IMR-90 (cell line): ENCODE results near the gene PSMG4. TPM values are rescaled to one million over a fixed set of nuclear protein-coding genes. Genes with fewer than 3 reads are reported as not detected.

Experiments
- ATAC-seq: fragments of 200-7000 bp; cut with Tn5 transposase; 2 replicates; pipeline ENCODE4 v1.9.1; 2020; ENCODE audit warnings: low read depth, mild to moderate bottlenecking, moderate library complexity
- BruUV-seq: library from RNA; stranded (reverse); fragments of 400-500 nt; replicated peaks from 2 replicates; lab custom pipeline; 2021; lab: Mats Ljungman, UMichigan
- CTCF ChIA-PET: fragments of 300-600 bp; formaldehyde crosslinking; extraction: SDS; loops from one replicate; lab custom pipeline; 2021; ENCODE audit warnings: antibody characterized with exemption; lab: Yijun Ruan, JAX
- POLR2A ChIA-PET: fragments of 300-600 bp; sonication (Branson Sonifier 250); formaldehyde crosslinking; loops from one replicate; lab custom pipeline; 2022; ENCODE audit warnings: antibody characterized with exemption; ENCODE audit not compliant: unreplicated experiment; lab: Charles Lee
- DNase-seq: peaks from one replicate; pipeline ENCODE4 v3.0.0; 2013
- H2AFZ ChIP-seq: replicated peaks from 2 replicates; pipeline ENCODE3; 2013; ENCODE audit warnings: low read length, mild to moderate bottlenecking; ENCODE audit not compliant: poor library complexity
- H2AK5ac ChIP-seq: 2 replicates; pipeline ENCODE4 v1.6.1; 2013; ENCODE audit warnings: low read depth, low read length, inconsistent platforms
- H2AK9ac ChIP-seq: replicated peaks from 2 replicates; pipeline ENCODE3; 2013; ENCODE audit warnings: mild to moderate bottlenecking, low read depth, low read length, moderate library complexity; ENCODE audit not compliant: poor library complexity
- H2BK120ac ChIP-seq: 2 replicates; pipeline ENCODE4 v1.6.1; 2013; ENCODE audit warnings: low read depth, low read length, inconsistent platforms
- H2BK15ac ChIP-seq: 3 replicates; pipeline ENCODE4 v1.6.1; 2013; ENCODE audit warnings: low read depth, low read length, inconsistent platforms
- H2BK20ac ChIP-seq: 2 replicates; pipeline ENCODE4 v1.6.1; 2013; ENCODE audit warnings: low read depth, mild to moderate bottlenecking, inconsistent platforms, low read length, moderate library complexity
- H2BK5ac ChIP-seq: 2 replicates; pipeline ENCODE4 v1.6.1; 2013; ENCODE audit warnings: mild to moderate bottlenecking, low read depth, low read length, inconsistent platforms; ENCODE audit not compliant: poor library complexity, severe bottlenecking
- H3K14ac ChIP-seq: replicated peaks from 2 replicates; pipeline ENCODE4 v1.6.1; 2013; ENCODE audit warnings: low read depth, low read length, inconsistent platforms
- H3K18ac ChIP-seq: 2 replicates; pipeline ENCODE4 v1.6.1; 2013; ENCODE audit warnings: low read depth, low read length, control low read depth
- H3K23ac ChIP-seq: 2 replicates; pipeline ENCODE4 v1.6.1; 2013; ENCODE audit warnings: low read depth, low read length, inconsistent platforms
- H3K27ac ChIP-seq: 2 replicates; pipeline ENCODE4 v1.5.1; 2013; ENCODE audit warnings: mild to moderate bottlenecking, control low read depth, low read length; ENCODE audit not compliant: insufficient read depth
- H3K27me3 ChIP-seq: 2 replicates; pipeline ENCODE4 v1.6.1; 2013; ENCODE audit warnings: low read length; ENCODE audit not compliant: control insufficient read depth, insufficient read depth
- H3K36me3 ChIP-seq: 2 replicates; pipeline ENCODE4 v1.6.1; 2013; ENCODE audit warnings: low read length, mixed read lengths; ENCODE audit not compliant: control insufficient read depth, insufficient read depth
- H3K4ac ChIP-seq: 2 replicates; pipeline ENCODE4 v1.6.1; 2013; ENCODE audit warnings: low read depth, low read length, inconsistent platforms
- H3K4me1 ChIP-seq: 2 replicates; pipeline ENCODE4 v1.6.1; 2013; ENCODE audit warnings: low read length, mixed read lengths; ENCODE audit not compliant: control insufficient read depth, insufficient read depth
- H3K4me2 ChIP-seq: 2 replicates; pipeline ENCODE4 v1.6.1; 2013; ENCODE audit warnings: low read depth, mild to moderate bottlenecking, control low read depth, low read length, moderate library complexity
- H3K4me3 ChIP-seq: 2 replicates; pipeline ENCODE4 v1.5.1; 2013; ENCODE audit warnings: low read depth, mild to moderate bottlenecking, control low read depth, low read length, moderate library complexity; ENCODE audit not compliant: insufficient read depth
- H3K56ac ChIP-seq: 2 replicates; pipeline ENCODE4 v1.6.1; 2013; ENCODE audit warnings: low read length, inconsistent platforms; ENCODE audit not compliant: insufficient read depth; ENCODE audit errors: extremely low read depth
- H3K79me1 ChIP-seq, 2 experiments: 2 replicates each; pipeline ENCODE4 v1.6.1; 2013; ENCODE audit warnings: low read length in 2 of 2, inconsistent platforms in 1 of 2, low read depth in 1 of 2
- H3K9ac ChIP-seq: 2 replicates; pipeline ENCODE4 v1.6.1; 2013; ENCODE audit warnings: low read depth, low read length, control low read depth
- H3K9me1 ChIP-seq: 2 replicates; pipeline ENCODE4 v1.6.1; 2013; ENCODE audit warnings: low read length, inconsistent platforms; ENCODE audit not compliant: insufficient read depth
- H3K9me3 ChIP-seq: 2 replicates; pipeline ENCODE4 v1.6.1; 2013; ENCODE audit warnings: low read length; ENCODE audit not compliant: control insufficient read depth, insufficient read depth
- H4K20me1 ChIP-seq: 2 replicates; pipeline ENCODE4 v1.6.1; 2013; ENCODE audit warnings: low read length, inconsistent platforms; ENCODE audit not compliant: insufficient read depth
- H4K5ac ChIP-seq: 2 replicates; pipeline ENCODE4 v1.6.1; 2013; ENCODE audit warnings: mild to moderate bottlenecking, low read depth, low read length, control low read depth
- H4K8ac ChIP-seq, 2 experiments: 2 replicates each; pipeline ENCODE4 v1.6.1; 2013; ENCODE audit warnings: low read depth in 2 of 2, low read length in 2 of 2, control low read depth in 1 of 2, inconsistent platforms in 1 of 2
- H4K91ac ChIP-seq: 2 replicates; pipeline ENCODE4 v1.6.1; 2013; ENCODE audit warnings: low read depth, low read length, inconsistent platforms; ENCODE audit not compliant: insufficient read depth
- BHLHE40 ChIP-seq: fragments of 150-350 bp; IDR thresholded peaks from 2 replicates; pipeline ENCODE4 v1.6.1; 2016; ENCODE audit warnings: mild to moderate bottlenecking, low read depth, low read length
- CEBPB ChIP-seq: IDR thresholded peaks from 2 replicates; pipeline ENCODE4 v1.6.1; 2012; ENCODE audit warnings: low read depth, low read length, improper control_type of control experiment
- CHD1 ChIP-seq: IDR thresholded peaks from 2 replicates; pipeline ENCODE4 v1.6.1; 2012; ENCODE audit warnings: low read depth, low read length, improper control_type of control experiment
- FOS ChIP-seq: fragments of 150-350 bp; IDR thresholded peaks from 2 replicates; pipeline ENCODE4 v1.6.1; 2016; ENCODE audit warnings: low read depth, low read length
- MAFK ChIP-seq: IDR thresholded peaks from 2 replicates; pipeline ENCODE4 v1.6.1; 2012; ENCODE audit warnings: low read depth, low read length, improper control_type of control experiment
- MAZ ChIP-seq: IDR thresholded peaks from 2 replicates; pipeline ENCODE4 v1.6.1; 2012; ENCODE audit warnings: low read depth, mild to moderate bottlenecking, low read length, improper control_type of control experiment, moderate library complexity, borderline replicate concordance
- NFE2L2 ChIP-seq: fragments of 150-350 bp; IDR thresholded peaks from 2 replicates; pipeline ENCODE4 v1.6.1; 2016; ENCODE audit warnings: low read depth, mild to moderate bottlenecking, low read length
- RAD21 ChIP-seq: IDR thresholded peaks from 2 replicates; pipeline ENCODE4 v1.6.1; 2012; ENCODE audit warnings: low read length, improper control_type of control experiment
- RCOR1 ChIP-seq: IDR thresholded peaks from 2 replicates; pipeline ENCODE4 v1.6.1; 2012; ENCODE audit warnings: mild to moderate bottlenecking, low read length, improper control_type of control experiment; ENCODE audit not compliant: insufficient replicate concordance
- RFX5 ChIP-seq: IDR thresholded peaks from 2 replicates; pipeline ENCODE4 v1.8.0; 2012; ENCODE audit warnings: low read depth, mild to moderate bottlenecking, low read length, moderate library complexity
- SMC3 ChIP-seq: fragments of 150-350 bp; IDR thresholded peaks from 2 replicates; pipeline ENCODE4 v1.6.1; 2016; ENCODE audit warnings: low read depth, mild to moderate bottlenecking, antibody characterized with exemption, low read length, moderate library complexity
- WGBS, 2 experiments: methylation state at CpG; one replicate each; pipeline versions ENCODE4 v1.1.5 to v1.1.7; 2013; ENCODE audit warnings: missing lambda C conversion rate in 2 of 2; ENCODE audit not compliant: insufficient read length in 1 of 2; ENCODE audit errors: extremely low coverage in 2 of 2; 5-methylcytosine and 5-hydroxymethylcytosine counted together
- dilution Hi-C: fragments of 300-500 bp; cut with HindIII; formaldehyde crosslinking; loops from one replicate; pipeline ENCODE4 v1.14.3; 2018; ENCODE audit warnings: low sequenced_read_pairs; ENCODE audit not compliant: unreplicated experiment
- in situ Hi-C: fragments of 300-500 bp; cut with MboI; formaldehyde crosslinking; loops from 3 replicates; pipeline ENCODE4 v1.14.3; 2019; ENCODE audit warnings: low sequenced_read_pairs, inconsistent platforms, mixed read lengths
- intact Hi-C: fragments of 100-400 bp; cut with micrococcal nuclease; formaldehyde crosslinking; loops from 2 replicates; pipeline ENCODE4 v1.10.0; 2022
- polyA plus RNA-seq, 3 experiments: library from polyadenylated mRNA; depleted of rRNA; stranded (reverse); fragments of >200 nt; gene quantifications; 2 replicates each; pipeline ENCODE4 v1.2.3, GENCODE V29; 2012; ENCODE audit warnings: low replicate concordance in 1 of 3
- total RNA-seq: library from RNA; depleted of rRNA; stranded (reverse); fragments of >200 nt; gene quantifications from 2 replicates; pipeline ENCODE4 v1.2.3, GENCODE V29; 2012
- TF ChIP-seq, protein P1 (sequence below): fragments of 150-350 bp; IDR thresholded peaks from 2 replicates; pipeline ENCODE4 v1.6.1; 2017; ENCODE audit warnings: mild to moderate bottlenecking, antibody characterized with exemption, low read length, low read depth
- TF ChIP-seq, protein P2 (sequence below): conservative IDR thresholded peaks from 2 replicates; pipeline ENCODE4 v1.5.1; 2012; ENCODE audit warnings: mild to moderate bottlenecking, low read depth, low read length, improper control_type of control experiment
- TF ChIP-seq, protein P3 (sequence below): fragments of 150-350 bp; IDR thresholded peaks from 2 replicates; pipeline ENCODE4 v1.6.1; 2016; ENCODE audit warnings: low read depth, mild to moderate bottlenecking, low read length, moderate library complexity, borderline replicate concordance

The PSMG4 gene
- total and polyA plus RNA-seq, 2 of the 4 experiments (the other 2 are of a cell fraction) = 5.6 to 13.4 TPM

DNA sequence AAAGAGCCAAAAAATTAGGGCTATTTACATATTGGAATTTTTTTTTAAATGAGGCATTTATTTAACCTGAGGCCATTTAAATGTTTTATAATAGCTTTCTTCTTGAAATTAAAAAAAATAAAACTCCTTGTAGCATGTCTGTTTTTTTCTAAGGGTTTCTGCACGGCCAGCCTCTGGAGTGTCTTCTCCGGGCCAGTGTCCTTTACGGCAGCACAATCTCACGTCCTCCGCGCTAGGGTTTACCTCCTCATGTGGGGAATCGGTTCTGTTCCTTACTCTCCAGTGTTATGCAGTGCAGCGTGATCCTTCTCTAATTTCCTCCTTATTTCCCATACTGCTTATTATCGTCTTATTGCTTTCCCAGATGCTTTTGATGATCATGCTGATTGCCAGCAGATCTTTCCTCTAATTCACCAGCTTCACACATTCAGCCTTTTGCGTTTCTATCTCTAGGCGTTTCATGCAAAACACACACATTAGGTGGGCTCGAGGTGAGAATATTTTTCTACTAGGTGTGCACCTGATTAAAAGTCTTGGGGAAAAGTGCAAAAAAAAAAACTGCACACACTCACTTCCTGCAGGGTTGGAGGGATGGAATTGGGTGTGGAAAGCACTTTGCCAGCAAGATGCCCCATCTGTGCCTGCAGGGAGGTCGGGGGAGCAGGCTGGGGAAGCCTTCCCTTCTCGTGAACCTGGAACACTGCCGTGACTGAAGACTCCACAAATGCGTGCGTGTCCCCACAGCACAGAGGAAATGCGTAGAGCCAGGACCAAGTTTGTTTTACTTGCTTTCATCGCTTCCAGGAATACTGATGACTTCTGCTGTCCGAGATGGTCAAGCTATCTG, 56.1 kb downstream of the PSMG4 start:
- no peak overlapping the region for H3K4me2 ChIP-seq
- ChIA-PET POLR2A (no interaction called here), CTCF (no interaction called here)
- no peak for TF ChIP-seq CHD1
- no peak for TF ChIP-seq FOS
- no peak for TF ChIP-seq MAFK
- TF ChIP-seq MAZ = no peak
- TF ChIP-seq, protein P1, sequence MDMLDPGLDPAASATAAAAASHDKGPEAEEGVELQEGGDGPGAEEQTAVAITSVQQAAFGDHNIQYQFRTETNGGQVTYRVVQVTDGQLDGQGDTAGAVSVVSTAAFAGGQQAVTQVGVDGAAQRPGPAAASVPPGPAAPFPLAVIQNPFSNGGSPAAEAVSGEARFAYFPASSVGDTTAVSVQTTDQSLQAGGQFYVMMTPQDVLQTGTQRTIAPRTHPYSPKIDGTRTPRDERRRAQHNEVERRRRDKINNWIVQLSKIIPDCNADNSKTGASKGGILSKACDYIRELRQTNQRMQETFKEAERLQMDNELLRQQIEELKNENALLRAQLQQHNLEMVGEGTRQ = no peak
- no peak for TF ChIP-seq RFX5
- TF ChIP-seq CEBPB = no peak
- no peak for TF ChIP-seq NFE2L2
- TF ChIP-seq, protein P2, sequence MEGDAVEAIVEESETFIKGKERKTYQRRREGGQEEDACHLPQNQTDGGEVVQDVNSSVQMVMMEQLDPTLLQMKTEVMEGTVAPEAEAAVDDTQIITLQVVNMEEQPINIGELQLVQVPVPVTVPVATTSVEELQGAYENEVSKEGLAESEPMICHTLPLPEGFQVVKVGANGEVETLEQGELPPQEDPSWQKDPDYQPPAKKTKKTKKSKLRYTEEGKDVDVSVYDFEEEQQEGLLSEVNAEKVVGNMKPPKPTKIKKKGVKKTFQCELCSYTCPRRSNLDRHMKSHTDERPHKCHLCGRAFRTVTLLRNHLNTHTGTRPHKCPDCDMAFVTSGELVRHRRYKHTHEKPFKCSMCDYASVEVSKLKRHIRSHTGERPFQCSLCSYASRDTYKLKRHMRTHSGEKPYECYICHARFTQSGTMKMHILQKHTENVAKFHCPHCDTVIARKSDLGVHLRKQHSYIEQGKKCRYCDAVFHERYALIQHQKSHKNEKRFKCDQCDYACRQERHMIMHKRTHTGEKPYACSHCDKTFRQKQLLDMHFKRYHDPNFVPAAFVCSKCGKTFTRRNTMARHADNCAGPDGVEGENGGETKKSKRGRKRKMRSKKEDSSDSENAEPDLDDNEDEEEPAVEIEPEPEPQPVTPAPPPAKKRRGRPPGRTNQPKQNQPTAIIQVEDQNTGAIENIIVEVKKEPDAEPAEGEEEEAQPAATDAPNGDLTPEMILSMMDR = no peak
- TF ChIP-seq, protein P3, sequence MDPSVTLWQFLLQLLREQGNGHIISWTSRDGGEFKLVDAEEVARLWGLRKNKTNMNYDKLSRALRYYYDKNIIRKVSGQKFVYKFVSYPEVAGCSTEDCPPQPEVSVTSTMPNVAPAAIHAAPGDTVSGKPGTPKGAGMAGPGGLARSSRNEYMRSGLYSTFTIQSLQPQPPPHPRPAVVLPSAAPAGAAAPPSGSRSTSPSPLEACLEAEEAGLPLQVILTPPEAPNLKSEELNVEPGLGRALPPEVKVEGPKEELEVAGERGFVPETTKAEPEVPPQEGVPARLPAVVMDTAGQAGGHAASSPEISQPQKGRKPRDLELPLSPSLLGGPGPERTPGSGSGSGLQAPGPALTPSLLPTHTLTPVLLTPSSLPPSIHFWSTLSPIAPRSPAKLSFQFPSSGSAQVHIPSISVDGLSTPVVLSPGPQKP = no peak
- no peak for TF ChIP-seq RCOR1
- no peak for TF ChIP-seq SMC3
- TF ChIP-seq BHLHE40 = no peak
- TF ChIP-seq RAD21 = no peak
- no peak overlapping the region for H4K5ac ChIP-seq
- no peaks in the 10 kb centered on the region for H3K4me1 ChIP-seq
- ATAC-seq (no peak), DNase-seq (no peak)
- H3K9me1 ChIP-seq = 0 out of 2 replicates have a peak, but pooled peaks cover 2% of the 10 kb centered on the region
- no peak overlapping the region for H2AFZ ChIP-seq
- peaks cover 55% of the 10 kb centered on the region for H3K27me3 ChIP-seq
- WGBS, 2 experiments = 91% methylated on average over 10 of the region's 20 CpGs; no CpG with 5 or more reads in 1 of the 2 experiments
- no peak overlapping the region for H3K27ac ChIP-seq
- no peak overlapping the region for H2BK15ac ChIP-seq
- H4K91ac ChIP-seq = no peak overlapping the region
- no peak overlapping the region for H3K56ac ChIP-seq
- no peaks in the 10 kb centered on the region for H3K79me1 ChIP-seq
- H2BK20ac ChIP-seq = no peak overlapping the region
- no peak overlapping the region for H2BK120ac ChIP-seq
- H3K23ac ChIP-seq = no peak overlapping the region
- no peak overlapping the region for H4K8ac ChIP-seq
- BruUV-seq = no TSS peak
- H3K36me3 ChIP-seq = no peaks in the 10 kb centered on the region
- dilution Hi-C loops = no loop called here
- no peak overlapping the region for H3K4me3 ChIP-seq
- in situ Hi-C loops = no loop called here
- no peak overlapping the region for H3K14ac ChIP-seq
- no peak overlapping the region for H3K9ac ChIP-seq
- intact Hi-C loops = no loop called here
- no peak overlapping the region for H2AK9ac ChIP-seq
- no peaks in the 10 kb centered on the region for H4K20me1 ChIP-seq
- no peaks in the 10 kb centered on the region; the same call in 1 of the 2 replicates for H3K9me3 ChIP-seq
- no peak overlapping the region for H3K18ac ChIP-seq
- H3K4ac ChIP-seq = no peak overlapping the region
- no peak overlapping the region for H2AK5ac ChIP-seq
- H2BK5ac ChIP-seq = no peak overlapping the region
